T-helper 17 cell (primary cell): ENCODE results near the gene HOXB9. TPM values are rescaled to one million over a fixed set of nuclear protein-coding genes. Genes with fewer than 3 reads are reported as not detected.

Source experiments
- total RNA-seq, 4 donors: library from RNA in 2 of 4; stranded (reverse) in 2 of 4; gene quantifications; one replicate each; pipeline ENCODE4 v1.2.3 and lab custom pipeline; 2022 to 2026

The HOXB9 gene
- total RNA-seq, 2 donors from 2014 or later, result 0.16 TPM; not detected in 1

Other genes with a start within 250 kb of the HOXB9 start
- 100 to 1,000 TPM; 136 to 138 TPM for gene SKAP1, start 196.1 kb downstream of the HOXB9 start, total RNA-seq
- not detected for gene HOXB1, start 95.3 kb downstream of the HOXB9 start, total RNA-seq
- 10 to 100 TPM in 1 of 2 donors, 1 to 10 TPM in 1; 4.5 to 18.8 TPM for gene HOXB2, start 81.2 kb downstream of the HOXB9 start, total RNA-seq
- gene HOXB4, start 48.0 kb downstream of the HOXB9 start, total RNA-seq, result 1 to 10 TPM in 1 of 2 donors, under 1 TPM in 1; 0.91 to 1.8 TPM
- 1 to 10 TPM; 1.7 to 4.6 TPM for gene HOXB3, start 36.1 kb downstream of the HOXB9 start, total RNA-seq
- gene HOXB5, start 32.6 kb downstream of the HOXB9 start, total RNA-seq, result not detected
- gene HOXB6, start 21.4 kb downstream of the HOXB9 start, total RNA-seq, result not detected
- under 1 TPM in 1 of 2 donors, not detected in 1; 0.82 TPM for gene HOXB7, start 15.3 kb downstream of the HOXB9 start, total RNA-seq
- gene HOXB8, start 11.1 kb downstream of the HOXB9 start, total RNA-seq, result not detected
- gene PRAC1, start 96.2 kb upstream of the HOXB9 start, total RNA-seq, result not detected
- not detected for gene PRAC2, start 96.8 kb upstream of the HOXB9 start, total RNA-seq
- gene HOXB13, start 102.4 kb upstream of the HOXB9 start, total RNA-seq, result not detected
- gene TTLL6, start 190.9 kb upstream of the HOXB9 start, total RNA-seq, result not detected
- gene CALCOCO2, start 204.7 kb upstream of the HOXB9 start, total RNA-seq, result 100 to 1,000 TPM; 152 to 154 TPM